ENCODE results near the gene PROSER3.

PROSER3 gene

GRCh38 chr19:35743640-35744429, 14.1 kb upstream of the PROSER3 start:
- no peak for ATAC-seq

GRCh38 chr19:35744430-35745327, 13.3 kb upstream of the PROSER3 start:
- peak; percentile 62 for ATAC-seq
- TF ChIP-seq GLIS3 (CRISPR knock-in tag; IDR thresholded peaks at IDR 0.05) (no peak), PATZ1 (CRISPR knock-in tag; IDR thresholded peaks at IDR 0.05; ENCODE audit: borderline replicate concordance) (no peak), TOX (CRISPR knock-in tag; IDR thresholded peaks at IDR 0.05; ENCODE audit: borderline replicate concordance) (no peak), ZNF70 (CRISPR knock-in tag; IDR thresholded peaks at IDR 0.05) (peak; percentile 57; the same call in 1 of the 2 replicates), TSHZ2 (CRISPR knock-in tag; IDR thresholded peaks at IDR 0.05) (no peak)

More at GRCh38 chr19:35743640-35744429, 14.1 kb upstream of the PROSER3 start:
- TF ChIP-seq ISL1 (CRISPR knock-in tag; IDR thresholded peaks at IDR 0.05) (no peak), ZNF70 (CRISPR knock-in tag; IDR thresholded peaks at IDR 0.05) (no peak), PATZ1 (CRISPR knock-in tag; IDR thresholded peaks at IDR 0.05; ENCODE audit: borderline replicate concordance) (no peak), CREB5 (CRISPR knock-in tag; IDR thresholded peaks at IDR 0.05; ENCODE audit: low read depth) (no peak), TSHZ2 (CRISPR knock-in tag; IDR thresholded peaks at IDR 0.05) (no peak), PPARA (CRISPR knock-in tag; IDR thresholded peaks at IDR 0.05; ENCODE audit: borderline replicate concordance) (no peak), SNAI2 (CRISPR knock-in tag; IDR thresholded peaks at IDR 0.05) (no peak), BACH2 (CRISPR knock-in tag; IDR thresholded peaks at IDR 0.05; ENCODE audit: borderline replicate concordance) (no peak), OSR1 (CRISPR knock-in tag; IDR thresholded peaks at IDR 0.05) (no peak), CSDC2 (CRISPR knock-in tag; IDR thresholded peaks at IDR 0.05) (no peak), ZFP30 (CRISPR knock-in tag; IDR thresholded peaks at IDR 0.05) (no peak), CSRNP3 (CRISPR knock-in tag; IDR thresholded peaks at IDR 0.05) (no peak), GLIS3 (CRISPR knock-in tag; IDR thresholded peaks at IDR 0.05) (no peak)

Data from SK-N-SH treated with all-trans-retinoic acid at 6 μM for 48 hours (cell line).